SU-DHL-6 (cell line): Measurements from ENCODE around the gene SLC39A11.

ENCODE experiments used
- H2AFZ ChIP-seq: fragments of 200-600 bp; sonication (generic); 2 replicates; pipeline ENCODE4 v1.6.1; 2014; ENCODE audit warnings: low read depth, mild to moderate bottlenecking, moderate library complexity, mixed read lengths, antibody characterized with exemption, low read length; ENCODE audit not compliant: severe bottlenecking
- H3F3A ChIP-seq: fragments of 200-600 bp; shearing (Covaris generic); 2 replicates; pipeline ENCODE4 v1.6.0; 2016; ENCODE audit warnings: antibody characterized with exemption, mild to moderate bottlenecking; ENCODE audit not compliant: insufficient read depth
- H3K27ac ChIP-seq: fragments of 200-600 bp; sonication (generic); 2 replicates; pipeline ENCODE4 v1.5.1; 2016; ENCODE audit warnings: low read depth, mild to moderate bottlenecking, low read length, moderate library complexity, mixed read lengths
- H3K27me3 ChIP-seq: fragments of 200-600 bp; sonication (generic), shearing (Covaris generic); 2 replicates; pipeline ENCODE4 v1.6.0; 2014; ENCODE audit warnings: mild to moderate bottlenecking, low read length
- H3K36me3 ChIP-seq: fragments of 200-600 bp; sonication (generic); 2 replicates; pipeline ENCODE4 v1.6.1; 2014; ENCODE audit warnings: mild to moderate bottlenecking, low read length, mixed read lengths
- H3K4me2 ChIP-seq: fragments of 300-600, 200-600 bp; shearing (Covaris generic), sonication (generic); 2 replicates; pipeline ENCODE4 v1.6.0; 2014; ENCODE audit warnings: low read length, low read depth, mild to moderate bottlenecking; ENCODE audit not compliant: poor library complexity, severe bottlenecking
- H3K4me3 ChIP-seq: fragments of 200-600 bp; sonication (generic); 2 replicates; pipeline ENCODE4 v1.5.1; 2014; ENCODE audit warnings: antibody characterized with exemption, low read length, mild to moderate bottlenecking, mixed read lengths; ENCODE audit not compliant: insufficient read depth, poor library complexity, severe bottlenecking
- H3K79me2 ChIP-seq: fragments of 200-600 bp; sonication (generic); 2 replicates; pipeline ENCODE4 v1.6.1; 2014; ENCODE audit warnings: mild to moderate bottlenecking, low read length, moderate library complexity; ENCODE audit not compliant: insufficient read depth
- H3K9ac ChIP-seq: fragments of 200-600 bp; sonication (generic); 2 replicates; pipeline ENCODE4 v1.7.0; 2014; ENCODE audit warnings: mild to moderate bottlenecking, low read length
- H3K9me2 ChIP-seq: fragments of 200-600 bp; sonication (generic); replicated peaks from 2 replicates; pipeline ENCODE4 v1.6.1; 2014; ENCODE audit warnings: low read length; ENCODE audit not compliant: insufficient read depth
- H3K9me3 ChIP-seq: fragments of 200-600 bp; sonication (generic); 2 replicates; pipeline ENCODE4 v1.6.1; 2014; ENCODE audit warnings: low read length, mixed read lengths; ENCODE audit not compliant: insufficient read depth
- H4K20me1 ChIP-seq: fragments of 200-600 bp; sonication (generic); 2 replicates; pipeline ENCODE4 v1.6.1; 2014; ENCODE audit warnings: low read depth, mild to moderate bottlenecking, antibody characterized with exemption, low read length, moderate library complexity, mixed read lengths
- EZH2phosphoT487 ChIP-seq: fragments of 200-600 bp; sonication (generic), shearing (Covaris generic); conservative IDR thresholded peaks from 2 replicates; pipeline ENCODE4 v1.6.1; 2018; ENCODE audit warnings: mild to moderate bottlenecking, antibody characterized with exemption, low read length, moderate library complexity, mixed read lengths
- TF ChIP-seq, protein P1 (sequence below): fragments of 200-600 bp; sonication (generic); IDR thresholded peaks from one replicate; pipeline ENCODE4 v1.5.1; 2017; ENCODE audit warnings: antibody characterized with exemption, mild to moderate bottlenecking, low read length, moderate library complexity; ENCODE audit not compliant: insufficient read depth, poor library complexity, severe bottlenecking

The SLC39A11 gene

DNA sequence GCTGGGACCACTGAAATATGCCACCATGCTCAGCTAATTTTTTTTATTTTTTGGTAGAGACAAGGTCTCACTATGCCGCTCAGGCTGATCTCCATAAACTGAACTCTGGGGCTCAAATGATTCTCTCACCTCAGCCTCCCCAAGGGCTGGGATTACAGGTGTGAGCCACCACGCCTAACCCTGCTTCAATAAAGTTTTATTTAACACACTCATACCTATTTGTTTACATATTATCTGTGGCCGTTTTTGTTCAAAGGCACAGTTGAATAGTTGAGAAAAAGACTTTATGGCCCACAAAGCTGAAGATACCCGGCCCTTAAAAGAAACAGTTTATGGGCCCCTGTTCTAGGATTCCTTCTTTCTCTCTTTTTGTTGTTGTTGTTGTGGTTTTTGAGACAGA, 419.8 kb downstream of the SLC39A11 start:
- Histone ChIP-seq H3F3A (no peaks in the 10 kb centered on the region), H3K9me3 (no peaks in the 10 kb centered on the region), H3K9me2 (no peaks in the 10 kb centered on the region), H3K27me3 (no peaks in the 10 kb centered on the region), H3K79me2 (no peaks in the 10 kb centered on the region), H4K20me1 (no peaks in the 10 kb centered on the region), H3K4me2 (no peak overlapping the region), H2AFZ (no peak overlapping the region), H3K27ac (no peak overlapping the region), H3K9ac (no peak overlapping the region), H3K36me3 (no peaks in the 10 kb centered on the region), H3K4me3 (no peak overlapping the region)
- no peak for TF ChIP-seq EZH2phosphoT487
- TF ChIP-seq, protein P1, sequence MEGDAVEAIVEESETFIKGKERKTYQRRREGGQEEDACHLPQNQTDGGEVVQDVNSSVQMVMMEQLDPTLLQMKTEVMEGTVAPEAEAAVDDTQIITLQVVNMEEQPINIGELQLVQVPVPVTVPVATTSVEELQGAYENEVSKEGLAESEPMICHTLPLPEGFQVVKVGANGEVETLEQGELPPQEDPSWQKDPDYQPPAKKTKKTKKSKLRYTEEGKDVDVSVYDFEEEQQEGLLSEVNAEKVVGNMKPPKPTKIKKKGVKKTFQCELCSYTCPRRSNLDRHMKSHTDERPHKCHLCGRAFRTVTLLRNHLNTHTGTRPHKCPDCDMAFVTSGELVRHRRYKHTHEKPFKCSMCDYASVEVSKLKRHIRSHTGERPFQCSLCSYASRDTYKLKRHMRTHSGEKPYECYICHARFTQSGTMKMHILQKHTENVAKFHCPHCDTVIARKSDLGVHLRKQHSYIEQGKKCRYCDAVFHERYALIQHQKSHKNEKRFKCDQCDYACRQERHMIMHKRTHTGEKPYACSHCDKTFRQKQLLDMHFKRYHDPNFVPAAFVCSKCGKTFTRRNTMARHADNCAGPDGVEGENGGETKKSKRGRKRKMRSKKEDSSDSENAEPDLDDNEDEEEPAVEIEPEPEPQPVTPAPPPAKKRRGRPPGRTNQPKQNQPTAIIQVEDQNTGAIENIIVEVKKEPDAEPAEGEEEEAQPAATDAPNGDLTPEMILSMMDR, result no peak

DNA sequence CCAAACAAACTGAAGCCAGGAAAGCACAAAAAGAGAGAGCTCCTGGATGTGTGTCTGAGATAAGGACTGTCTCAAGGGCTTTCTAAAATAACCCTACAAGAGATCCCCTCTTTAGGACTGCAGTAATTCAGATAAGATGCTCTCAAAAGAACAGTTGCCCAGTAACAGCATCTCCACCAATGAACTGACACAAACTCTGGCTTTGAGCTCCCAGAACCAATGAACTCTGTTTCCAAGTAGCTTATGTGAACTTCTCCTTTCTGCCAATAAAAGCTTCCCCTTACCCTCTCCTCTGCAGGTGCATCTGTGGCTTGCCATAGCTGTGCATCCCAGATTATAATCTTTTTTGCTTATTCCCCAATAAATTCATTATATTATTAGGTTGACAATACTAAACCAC, 421.5 kb downstream of the SLC39A11 start:
- H2AFZ ChIP-seq, result no peak overlapping the region
- H4K20me1 ChIP-seq, result no peaks in the 10 kb centered on the region
- H3K9me2 ChIP-seq, result no peaks in the 10 kb centered on the region
- no peaks in the 10 kb centered on the region for H3K79me2 ChIP-seq
- H3K36me3 ChIP-seq, result no peaks in the 10 kb centered on the region
- H3K27ac ChIP-seq, result no peak overlapping the region
- no peak overlapping the region for H3K4me2 ChIP-seq
- H3K9ac ChIP-seq, result no peak overlapping the region
- no peaks in the 10 kb centered on the region for H3F3A ChIP-seq
- H3K9me3 ChIP-seq, result no peaks in the 10 kb centered on the region
- H3K4me3 ChIP-seq, result no peak overlapping the region
- TF ChIP-seq EZH2phosphoT487, result no peak
- TF ChIP-seq, protein P1, result no peak
- no peaks in the 10 kb centered on the region for H3K27me3 ChIP-seq

DNA sequence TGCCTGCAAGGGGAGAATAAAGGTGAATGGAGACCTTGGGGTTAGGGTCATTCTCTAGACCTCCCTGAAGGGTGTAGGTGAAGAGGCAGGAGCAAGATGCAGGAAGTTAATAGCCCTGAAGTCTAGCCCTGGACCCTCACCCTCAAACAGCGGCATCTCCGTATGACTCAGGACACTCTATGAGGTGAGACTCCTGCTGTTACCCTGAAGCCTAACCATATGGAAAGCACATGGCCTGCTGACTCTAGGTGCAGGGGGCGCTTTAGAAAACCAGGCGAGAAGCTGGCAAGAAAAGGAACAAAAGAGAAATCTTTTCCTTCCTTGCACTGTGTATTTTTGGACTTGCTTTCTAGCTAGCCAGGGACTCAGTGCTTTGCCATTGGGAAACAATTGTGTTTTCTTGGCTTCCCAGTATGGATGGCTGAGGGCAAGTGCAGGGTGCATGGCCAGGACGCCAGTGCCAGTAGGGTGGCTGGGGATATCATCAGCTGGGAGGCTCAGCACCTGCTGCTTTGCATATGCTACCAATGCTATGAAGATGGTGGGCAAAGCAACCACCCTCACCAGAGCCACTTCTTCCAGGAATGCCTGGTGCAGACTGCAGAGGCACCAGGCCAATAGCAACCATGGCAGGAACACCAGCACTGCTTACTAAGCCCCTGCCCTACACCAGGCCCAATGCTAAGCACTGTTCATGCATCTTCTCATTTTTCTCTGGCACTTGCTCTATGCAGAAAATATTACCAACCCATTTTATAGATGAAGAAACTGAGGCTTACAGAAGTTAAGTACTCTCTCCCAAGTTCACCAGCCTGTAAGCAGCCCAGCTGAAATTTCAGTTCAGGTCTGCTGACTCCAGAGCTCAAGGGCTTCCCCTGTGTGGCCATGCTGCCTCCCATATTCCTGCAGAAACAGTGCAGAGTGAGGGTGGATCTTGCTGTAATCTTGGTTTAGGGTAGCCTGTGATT, 425.1 kb downstream of the SLC39A11 start:
- no peaks in the 10 kb centered on the region for H3K27me3 ChIP-seq
- no peak overlapping the region for H3K27ac ChIP-seq
- no peak overlapping the region for H3K4me2 ChIP-seq
- H3K9me3 ChIP-seq, result no peaks in the 10 kb centered on the region
- no peaks in the 10 kb centered on the region for H3K36me3 ChIP-seq
- H3F3A ChIP-seq, result no peaks in the 10 kb centered on the region
- no peaks in the 10 kb centered on the region for H3K79me2 ChIP-seq
- H3K9ac ChIP-seq, result no peak overlapping the region
- H3K9me2 ChIP-seq, result no peaks in the 10 kb centered on the region; the same call in 1 of the 2 replicates
- H4K20me1 ChIP-seq, result no peaks in the 10 kb centered on the region
- TF ChIP-seq, protein P1, result no peak
- H2AFZ ChIP-seq, result no peak overlapping the region
- no peak overlapping the region for H3K4me3 ChIP-seq
